Measurements from ENCODE around the gene NEURL1B.

GRCh38 chr5:172713809-172714490 lies 72.9 kb downstream of the NEURL1B start:
- no peak for TF ChIP-seq EZH2 (IDR thresholded peaks at IDR 0.05; ENCODE audit: borderline replicate concordance, insufficient read depth, low read depth, low read length, poor library complexity, severe bottlenecking)
- TF ChIP-seq, protein P1, sequence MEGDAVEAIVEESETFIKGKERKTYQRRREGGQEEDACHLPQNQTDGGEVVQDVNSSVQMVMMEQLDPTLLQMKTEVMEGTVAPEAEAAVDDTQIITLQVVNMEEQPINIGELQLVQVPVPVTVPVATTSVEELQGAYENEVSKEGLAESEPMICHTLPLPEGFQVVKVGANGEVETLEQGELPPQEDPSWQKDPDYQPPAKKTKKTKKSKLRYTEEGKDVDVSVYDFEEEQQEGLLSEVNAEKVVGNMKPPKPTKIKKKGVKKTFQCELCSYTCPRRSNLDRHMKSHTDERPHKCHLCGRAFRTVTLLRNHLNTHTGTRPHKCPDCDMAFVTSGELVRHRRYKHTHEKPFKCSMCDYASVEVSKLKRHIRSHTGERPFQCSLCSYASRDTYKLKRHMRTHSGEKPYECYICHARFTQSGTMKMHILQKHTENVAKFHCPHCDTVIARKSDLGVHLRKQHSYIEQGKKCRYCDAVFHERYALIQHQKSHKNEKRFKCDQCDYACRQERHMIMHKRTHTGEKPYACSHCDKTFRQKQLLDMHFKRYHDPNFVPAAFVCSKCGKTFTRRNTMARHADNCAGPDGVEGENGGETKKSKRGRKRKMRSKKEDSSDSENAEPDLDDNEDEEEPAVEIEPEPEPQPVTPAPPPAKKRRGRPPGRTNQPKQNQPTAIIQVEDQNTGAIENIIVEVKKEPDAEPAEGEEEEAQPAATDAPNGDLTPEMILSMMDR (IDR thresholded peaks at IDR 0.05), result no peak

Data from B cell (primary cell).